ENCODE measurements around the gene SPDEF.

Gene SPDEF

GRCh38 chr6:34563513-34563870, 7.4 kb upstream of the SPDEF start:
- no peak for DNase-seq (ENCODE audit: low spot score)

GRCh38 chr6:34562861-34563512, 6.9 kb upstream of the SPDEF start:
- DNase-seq (ENCODE audit: low spot score): no peak

GRCh38 chr6:34562350-34562749, 6.2 kb upstream of the SPDEF start:
- DNase-seq (ENCODE audit: low spot score): no peak

GRCh38 chr6:34561227-34561530, 5.0 kb upstream of the SPDEF start:
- no peak for DNase-seq (ENCODE audit: low spot score)

GRCh38 chr6:34560366-34561226, 4.5 kb upstream of the SPDEF start:
- no peak for DNase-seq (ENCODE audit: low spot score)

GRCh38 chr6:34559651-34560365, 3.7 kb upstream of the SPDEF start:
- DNase-seq (ENCODE audit: low spot score): no peak

- no peak for DNase-seq (ENCODE audit: low spot score)
Measured at GRCh38 chr6:34558172-34558714, 2.1 kb upstream of the SPDEF start.

GRCh38 chr6:34557228-34557627, 1.1 kb upstream of the SPDEF start:
- no peak for DNase-seq (ENCODE audit: low spot score)

- DNase-seq (ENCODE audit: low spot score): no peak
Measured at GRCh38 chr6:34556493-34556892, 364 bp upstream of the SPDEF start.

- DNase-seq (ENCODE audit: low spot score): no peak
Measured at GRCh38 chr6:34555328-34555727, 801 bp downstream of the SPDEF start.

- no peak for DNase-seq (ENCODE audit: low spot score)
Measured at GRCh38 chr6:34555007-34555322, 1.2 kb downstream of the SPDEF start.

- no peak for DNase-seq (ENCODE audit: low spot score)
Measured at GRCh38 chr6:34554291-34555006, 1.7 kb downstream of the SPDEF start.

GRCh38 chr6:34553750-34554149, 2.4 kb downstream of the SPDEF start:
- DNase-seq (ENCODE audit: low spot score): no peak

GRCh38 chr6:34553146-34553545, 3.0 kb downstream of the SPDEF start:
- no peak for DNase-seq (ENCODE audit: low spot score)

GRCh38 chr6:34552620-34553019, 3.5 kb downstream of the SPDEF start:
- no peak for DNase-seq (ENCODE audit: low spot score)

GRCh38 chr6:34551720-34552119, 4.4 kb downstream of the SPDEF start:
- DNase-seq (ENCODE audit: low spot score): no peak

- no peak for DNase-seq (ENCODE audit: low spot score)
Measured at GRCh38 chr6:34549804-34550202, 6.3 kb downstream of the SPDEF start.

GRCh38 chr6:34549026-34549803, 6.9 kb downstream of the SPDEF start:
- DNase-seq (ENCODE audit: low spot score): no peak

GRCh38 chr6:34547701-34548644, 8.2 kb downstream of the SPDEF start:
- no peak for DNase-seq (ENCODE audit: low spot score)

GRCh38 chr6:34546551-34547321, 9.4 kb downstream of the SPDEF start:
- DNase-seq (ENCODE audit: low spot score): no peak

Measured in germinal center (tissue), 1 donor.